H1 (cell line): Measurements from ENCODE around the gene FREM2. TPM values are rescaled to one million over a fixed set of nuclear protein-coding genes. Genes with fewer than 3 reads are reported as not detected.

Experiments
- CTCF ChIA-PET: fragments of 300-600 bp; sonication (Branson Sonifier 250); formaldehyde crosslinking; loops from one replicate; lab custom pipeline; 2021; ENCODE audit not compliant: partially characterized antibody; lab: Charles Lee
- POLR2A ChIA-PET: fragments of 300-600 bp; sonication (Branson Sonifier 250); formaldehyde crosslinking; loops from one replicate; lab custom pipeline; 2021; ENCODE audit warnings: inconsistent platforms; ENCODE audit not compliant: partially characterized antibody; lab: Charles Lee
- DNase-seq, 2 experiments: peaks; one replicate each; pipeline versions ENCODE4 v3.0.0 to v3.0.0-alpha.2; 2010 to 2022; ENCODE audit warnings: low spot score in 2 of 2, low read depth in 1 of 2, mixed read lengths in 1 of 2
- FAIRE-seq: peaks from 2 replicates; lab custom pipeline; 2011; peaks lifted over from hg19 to GRCh38; lab: Jason Lieb, UNC
- H2AFZ ChIP-seq: 2 replicates; pipeline ENCODE4 v1.8.1; 2012; ENCODE audit warnings: low read length, inconsistent platforms
- H2AK5ac ChIP-seq: 2 replicates; pipeline ENCODE4 v1.6.1; 2013; ENCODE audit warnings: low read depth, low read length
- H2BK120ac ChIP-seq: replicated peaks from 2 replicates; pipeline ENCODE3; 2013; ENCODE audit warnings: low read depth, low read length, inconsistent platforms
- H2BK12ac ChIP-seq: 2 replicates; pipeline ENCODE4 v1.6.1; 2013; ENCODE audit warnings: low read depth, low read length
- H2BK15ac ChIP-seq: 2 replicates; pipeline ENCODE4 v1.6.1; 2013; ENCODE audit warnings: low read length
- H2BK20ac ChIP-seq: 2 replicates; pipeline ENCODE4 v1.6.1; 2013; ENCODE audit warnings: low read length
- H2BK5ac ChIP-seq: 2 replicates; pipeline ENCODE4 v1.6.1; 2013; ENCODE audit warnings: low read depth, low read length
- H3K14ac ChIP-seq: 2 replicates; pipeline ENCODE4 v1.6.1; 2013; ENCODE audit warnings: inconsistent platforms; ENCODE audit not compliant: insufficient read length
- H3K18ac ChIP-seq: 2 replicates; pipeline ENCODE4 v1.6.1; 2013; ENCODE audit warnings: low read length; ENCODE audit errors: extremely low read depth
- H3K23ac ChIP-seq: 2 replicates; pipeline ENCODE4 v1.6.1; 2013; ENCODE audit warnings: inconsistent platforms; ENCODE audit not compliant: insufficient read length
- H3K23me2 ChIP-seq: 2 replicates; pipeline ENCODE4 v1.6.1; 2013; ENCODE audit warnings: low read depth, low read length
- H3K27ac ChIP-seq: 2 replicates; pipeline ENCODE4 v1.6.1; 2011; ENCODE audit warnings: low read depth, low read length, inconsistent platforms
- H3K27me3 ChIP-seq, 4 experiments: replicated peaks in 1 of 4; 1 replicate in 1 of 4; 2 replicates in 3 of 4; pipeline versions ENCODE4 v1.6.1 to v1.8.1; 2011 to 2013; ENCODE audit warnings: low read length in 3 of 4, mild to moderate bottlenecking in 3 of 4, inconsistent platforms in 2 of 4, mixed read lengths in 2 of 4, moderate library complexity in 1 of 4; ENCODE audit not compliant: control insufficient read depth in 3 of 4, insufficient read depth in 3 of 4; ENCODE audit errors: extremely low read depth in 1 of 4
- H3K36me3 ChIP-seq, 4 experiments: 2 replicates each; pipeline versions ENCODE4 v1.6.1 to v1.8.1; 2011 to 2013; ENCODE audit warnings: mild to moderate bottlenecking in 4 of 4, low read length in 3 of 4, moderate library complexity in 2 of 4, control low read depth in 1 of 4, inconsistent platforms in 1 of 4; ENCODE audit not compliant: insufficient read depth in 4 of 4, control insufficient read depth in 2 of 4
- H3K4ac ChIP-seq: replicated peaks from 2 replicates; pipeline ENCODE3; 2013; ENCODE audit warnings: low read length, low read depth, mixed read lengths, inconsistent platforms; ENCODE audit not compliant: insufficient read length
- H3K4me1 ChIP-seq, 4 experiments: replicated peaks in 1 of 4; 1 replicate in 1 of 4; 2 replicates in 3 of 4; pipeline versions ENCODE4 v1.6.1 to v1.8.1; 2011 to 2013; ENCODE audit warnings: low read length in 3 of 4, inconsistent platforms in 2 of 4, mixed read lengths in 1 of 4; ENCODE audit not compliant: insufficient read depth in 4 of 4, control insufficient read depth in 3 of 4
- H3K4me2 ChIP-seq, 2 experiments: 2 replicates each; pipeline versions ENCODE4 v1.6.1 to v1.8.1; 2011 to 2013; ENCODE audit warnings: low read depth in 2 of 2, low read length in 2 of 2, control low read depth in 1 of 2, inconsistent platforms in 1 of 2, mild to moderate bottlenecking in 1 of 2; ENCODE audit not compliant: insufficient read depth in 1 of 2
- H3K4me3 ChIP-seq, 4 experiments: fragments of 200-600, 300-600 bp in 1 of 4; sonication (generic), shearing (Covaris generic), sonication (Bioruptor Twin) in 1 of 4; 2 replicates each; pipeline versions ENCODE4 v1.5.1 to v1.8.1; 2011 to 2016; ENCODE audit warnings: low read length in 4 of 4, low read depth in 3 of 4, control low read depth in 2 of 4, inconsistent platforms in 2 of 4, mild to moderate bottlenecking in 2 of 4, mixed read lengths in 1 of 4, moderate library complexity in 1 of 4; ENCODE audit not compliant: insufficient read depth in 2 of 4; ENCODE audit errors: extremely low read depth in 1 of 4
- H3K56ac ChIP-seq: replicated peaks from 2 replicates; pipeline ENCODE3; 2013; ENCODE audit warnings: low read depth, mild to moderate bottlenecking, mixed read lengths, low read length, inconsistent platforms; ENCODE audit not compliant: insufficient read length
- H3K79me1 ChIP-seq: 2 replicates; pipeline ENCODE4 v1.6.1; 2013; ENCODE audit warnings: low read depth, low read length, control low read depth
- H3K79me2 ChIP-seq, 2 experiments: 2 replicates each; pipeline versions ENCODE4 v1.6.1 to v1.8.1; 2012 to 2013; ENCODE audit warnings: low read length in 2 of 2, mild to moderate bottlenecking in 2 of 2, inconsistent platforms in 1 of 2; ENCODE audit not compliant: insufficient read depth in 2 of 2, control insufficient read depth in 1 of 2
- H3K9ac ChIP-seq, 4 experiments: replicated peaks in 1 of 4; 1 replicate in 1 of 4; 2 replicates in 3 of 4; pipeline versions ENCODE4 v1.6.1 to v1.8.1; 2011 to 2013; ENCODE audit warnings: low read depth in 3 of 4, low read length in 3 of 4, control low read depth in 2 of 4, mild to moderate bottlenecking in 2 of 4, moderate library complexity in 2 of 4, inconsistent platforms in 1 of 4; ENCODE audit errors: extremely low read depth in 1 of 4
- H3K9me3 ChIP-seq, 2 experiments: 2 replicates each; pipeline versions ENCODE4 v1.6.1 to v1.8.1; 2012 to 2013; ENCODE audit warnings: mild to moderate bottlenecking in 2 of 2, moderate library complexity in 2 of 2, control low read depth in 1 of 2, inconsistent platforms in 1 of 2, low read depth in 1 of 2, low read length in 1 of 2, mixed read lengths in 1 of 2; ENCODE audit not compliant: insufficient read depth in 2 of 2
- H4K20me1 ChIP-seq, 2 experiments: replicated peaks in 1 of 2; 2 replicates each; pipeline versions ENCODE3 to v1.8.1; 2011 to 2013; ENCODE audit warnings: inconsistent platforms in 2 of 2, low read length in 2 of 2, mild to moderate bottlenecking in 1 of 2; ENCODE audit not compliant: insufficient read depth in 2 of 2, control insufficient read depth in 1 of 2
- H4K5ac ChIP-seq: 2 replicates; pipeline ENCODE4 v1.6.1; 2013; ENCODE audit warnings: low read length, low read depth, mixed read lengths, inconsistent platforms; ENCODE audit not compliant: insufficient read length
- H4K8ac ChIP-seq: 2 replicates; pipeline ENCODE4 v1.8.0; 2013; ENCODE audit warnings: mild to moderate bottlenecking, moderate library complexity, low read length, inconsistent platforms; ENCODE audit not compliant: insufficient read depth; ENCODE audit errors: extremely low read depth
- H4K91ac ChIP-seq: replicated peaks from 2 replicates; pipeline ENCODE3; 2013; ENCODE audit warnings: low read length, mixed read lengths, inconsistent platforms; ENCODE audit not compliant: insufficient read length
- BACH1 ChIP-seq: IDR thresholded peaks from 2 replicates; pipeline ENCODE4 v1.6.1; 2012; ENCODE audit warnings: low read length, improper control_type of control experiment
- POLR2AphosphoS5 ChIP-seq: IDR thresholded peaks from 2 replicates; pipeline ENCODE4 v1.6.1; 2011; ENCODE audit warnings: low read depth, low read length
- RFX5 ChIP-seq: IDR thresholded peaks from 2 replicates; pipeline ENCODE4 v1.6.1; 2011; ENCODE audit warnings: low read depth, low read length, improper control_type of control experiment, borderline replicate concordance
- ZNF274 ChIP-seq: IDR thresholded peaks from 2 replicates; pipeline ENCODE4 v1.7.0; 2012; ENCODE audit warnings: low read length, borderline replicate concordance; ENCODE audit errors: extremely low read depth
- WGBS, 2 experiments: shearing (Covaris generic) in 1 of 2; methylation state at CpG; one replicate each; pipeline versions ENCODE4 v1.1.6 to v1.1.7; 2013 to 2015; ENCODE audit warnings: low lambda C conversion rate in 2 of 2, mixed read lengths in 2 of 2, inconsistent platforms in 1 of 2, low coverage in 1 of 2, missing lambda C conversion rate in 1 of 2; ENCODE audit not compliant: insufficient replicate concordance in 2 of 2, insufficient coverage in 1 of 2, insufficient read length in 1 of 2; ENCODE audit errors: extremely low coverage in 1 of 2, missing lambda C conversion rate in 1 of 2; 5-methylcytosine and 5-hydroxymethylcytosine counted together
- polyA plus RNA-seq, 7 experiments: library from polyadenylated mRNA; depleted of rRNA in 3 of 7; stranded (reverse) in 5 of 7; unstranded in 2 of 7; fragments of >200 nt in 5 of 7; fragments of 200-250 nt in 2 of 7; gene quantifications; 1 replicate in 5 of 7; 2 replicates in 1 of 7; 4 replicates in 1 of 7; pipeline versions ENCODE4 v1.2.1 to v1.2.3, GENCODE V29; 2011 to 2013; ENCODE audit warnings: missing spikeins in 2 of 7, mixed read lengths in 2 of 7
- total RNA-seq: library from RNA; stranded (reverse); fragmentation: NEBNext Ultra II Directional; extraction: Animal tissue kit (Norgen Biotek cat#: 25700); gene quantifications from 2 replicates; pipeline ENCODE4 v1.2.1, GENCODE V29; 2021

FREM2 gene
- total and polyA plus RNA-seq, 2 of the 8 experiments (the other 6 are each of a cell fraction or from before 2014, with no cell fraction given) = 11.6 to 22.8 TPM

DNA sequence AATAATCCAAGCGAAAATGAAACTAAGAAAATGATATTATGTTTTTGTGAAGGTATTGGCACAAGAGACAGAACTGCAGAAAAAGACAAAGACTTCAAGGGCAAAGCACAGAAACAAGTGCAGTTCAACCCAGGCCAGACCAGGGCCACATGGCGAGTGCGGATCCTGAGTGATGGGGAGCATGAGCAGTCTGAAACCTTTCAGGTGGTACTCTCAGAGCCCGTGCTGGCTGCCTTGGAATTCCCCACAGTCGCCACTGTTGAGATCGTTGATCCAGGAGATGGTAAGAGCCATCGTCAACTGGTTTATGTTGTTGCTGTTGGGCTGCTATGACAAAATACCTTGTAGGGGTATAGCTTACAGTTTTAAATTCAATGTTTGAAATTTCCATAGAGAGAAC is 82.6 kb downstream of the FREM2 start:
- Histone ChIP-seq H3K4me1 (peaks cover 0 to 5% (median 0%) of the 10 kb centered on the region in 4 experiments; a peak in 2 of 7 replicates), H4K5ac (no peak overlapping the region), H3K79me2 (no peaks in the 10 kb centered on the region), H3K14ac (no peak overlapping the region), H3K23me2 (no peaks in the 10 kb centered on the region), H2BK15ac (no peak overlapping the region), H3K18ac (no peak overlapping the region), H2AK5ac (no peak overlapping the region), H4K20me1 (no peaks in the 10 kb centered on the region), H2BK20ac (no peak overlapping the region), H3K9me3 (no peaks in the 10 kb centered on the region), H3K4ac (no peak overlapping the region), H3K27ac (no peak overlapping the region), H2BK12ac (no peak overlapping the region), H3K56ac (no peak overlapping the region), H4K8ac (no peak overlapping the region), H3K4me3 (no peak overlapping the region), H2BK120ac (no peak overlapping the region), H2AFZ (no peak overlapping the region), H3K4me2 (no peak overlapping the region), H4K91ac (no peak overlapping the region), H3K9ac (no peak overlapping the region), H3K23ac (no peak overlapping the region), H2BK5ac (no peak overlapping the region), H3K36me3 (no peaks in the 10 kb centered on the region; a peak in 1 of 8 replicates), H3K27me3 (no peaks in the 10 kb centered on the region), H3K79me1 (no peaks in the 10 kb centered on the region)
- POLR2A ChIA-PET = no interaction called here
- DNase-seq (no peak), FAIRE-seq (no peak)
- WGBS, 2 experiments = 96% methylated on average over 7 of the region's 7 CpGs; no CpG with 5 or more reads in 1 of the 2 experiments
- CTCF ChIA-PET = no interaction called here
- TF ChIP-seq RFX5 = no peak
- TF ChIP-seq POLR2AphosphoS5 = no peak
- no peak for TF ChIP-seq BACH1
- TF ChIP-seq ZNF274 = no peak
